HG02798 (cell line): ENCODE data around the gene OPRL1.

Source experiments
- ATAC-seq: cut with Tn5 transposase; IDR thresholded peaks from one replicate; pipeline ENCODE4 v1.9.1; 2021; ENCODE audit warnings: mild to moderate bottlenecking; ENCODE audit not compliant: unreplicated experiment, poor library complexity

The OPRL1 gene

GRCh38 chr20:64055893-64056638, 23.8 kb upstream of the OPRL1 start:
- no peak for ATAC-seq

- ATAC-seq, result no peak
Observed at GRCh38 chr20:64056639-64056888, 23.3 kb upstream of the OPRL1 start.

- ATAC-seq, result no peak
Observed at GRCh38 chr20:64056889-64057627, 22.8 kb upstream of the OPRL1 start.

- no peak for ATAC-seq
Observed at GRCh38 chr20:64057628-64058498, 22.0 kb upstream of the OPRL1 start.

- no peak for ATAC-seq
Observed at GRCh38 chr20:64058536-64058935, 21.3 kb upstream of the OPRL1 start.

- no peak for ATAC-seq
Observed at GRCh38 chr20:64062276-64062595, 17.6 kb upstream of the OPRL1 start.

- ATAC-seq, result peak; percentile 84
Observed at GRCh38 chr20:64062596-64063388, 17.1 kb upstream of the OPRL1 start, which contains the start of gene TCEA2. TCEA2 (plus strand) TSS chr20:64063198; CDS start chr20:64063313, 115 bp downstream.

GRCh38 chr20:64063389-64064144, 16.3 kb upstream of the OPRL1 start:
- ATAC-seq, result no peak

- no peak for ATAC-seq
Observed at GRCh38 chr20:64064145-64064698, 15.7 kb upstream of the OPRL1 start.

GRCh38 chr20:64065062-64065973, 14.6 kb upstream of the OPRL1 start:
- ATAC-seq, result no peak

- ATAC-seq, result no peak
Observed at GRCh38 chr20:64065974-64066343, 13.9 kb upstream of the OPRL1 start.

- ATAC-seq, result no peak
Observed at GRCh38 chr20:64067005-64067632, 12.8 kb upstream of the OPRL1 start.

- no peak for ATAC-seq
Observed at GRCh38 chr20:64067733-64068307, 12.1 kb upstream of the OPRL1 start.

GRCh38 chr20:64068386-64069208, 11.3 kb upstream of the OPRL1 start:
- ATAC-seq, result no peak

- no peak for ATAC-seq
Observed at GRCh38 chr20:64069209-64069613, 10.7 kb upstream of the OPRL1 start.

- no peak for ATAC-seq
Observed at GRCh38 chr20:64069614-64070243, 10.2 kb upstream of the OPRL1 start.
